ENCODE results near the gene EEFSEC.

DNA sequence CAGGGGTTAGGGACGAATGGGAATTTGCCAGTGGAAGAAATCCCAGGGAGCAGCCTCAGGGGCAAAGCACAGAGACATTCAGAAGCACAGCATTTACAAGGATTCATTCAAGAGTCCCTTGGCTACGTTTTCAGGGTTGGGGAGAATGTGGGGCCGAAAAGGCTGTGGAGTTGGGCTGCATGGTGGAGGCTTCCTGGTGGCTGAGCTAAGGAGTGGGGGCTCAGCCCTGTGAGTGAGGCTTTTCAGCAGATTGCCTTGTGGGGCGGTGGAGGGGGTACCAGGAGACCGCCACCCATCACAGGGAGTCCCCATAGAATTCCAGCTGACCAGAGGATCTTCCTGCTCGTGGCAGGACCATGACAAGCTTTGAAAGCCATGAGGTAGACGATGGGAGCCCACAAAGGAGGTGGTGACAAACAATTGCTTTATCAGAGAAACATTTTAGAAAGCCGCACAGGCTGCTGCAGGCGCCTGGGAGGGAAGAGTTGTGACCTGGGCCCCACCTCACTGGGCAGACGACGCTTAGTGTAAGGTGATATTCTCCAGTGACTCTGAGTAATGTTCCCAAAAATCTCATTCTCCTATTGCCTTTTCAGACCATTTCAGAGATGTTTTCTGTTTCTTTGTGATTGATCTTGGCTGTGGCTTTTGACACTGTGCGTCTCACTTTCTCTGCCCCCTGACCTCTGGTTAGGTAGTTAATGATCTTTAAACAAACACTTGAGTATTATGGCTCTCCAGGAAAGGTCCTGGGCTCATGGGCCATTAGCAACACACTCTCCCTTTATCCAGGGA lies 185.5 kb downstream of the EEFSEC start:
- TF ChIP-seq, protein P1, sequence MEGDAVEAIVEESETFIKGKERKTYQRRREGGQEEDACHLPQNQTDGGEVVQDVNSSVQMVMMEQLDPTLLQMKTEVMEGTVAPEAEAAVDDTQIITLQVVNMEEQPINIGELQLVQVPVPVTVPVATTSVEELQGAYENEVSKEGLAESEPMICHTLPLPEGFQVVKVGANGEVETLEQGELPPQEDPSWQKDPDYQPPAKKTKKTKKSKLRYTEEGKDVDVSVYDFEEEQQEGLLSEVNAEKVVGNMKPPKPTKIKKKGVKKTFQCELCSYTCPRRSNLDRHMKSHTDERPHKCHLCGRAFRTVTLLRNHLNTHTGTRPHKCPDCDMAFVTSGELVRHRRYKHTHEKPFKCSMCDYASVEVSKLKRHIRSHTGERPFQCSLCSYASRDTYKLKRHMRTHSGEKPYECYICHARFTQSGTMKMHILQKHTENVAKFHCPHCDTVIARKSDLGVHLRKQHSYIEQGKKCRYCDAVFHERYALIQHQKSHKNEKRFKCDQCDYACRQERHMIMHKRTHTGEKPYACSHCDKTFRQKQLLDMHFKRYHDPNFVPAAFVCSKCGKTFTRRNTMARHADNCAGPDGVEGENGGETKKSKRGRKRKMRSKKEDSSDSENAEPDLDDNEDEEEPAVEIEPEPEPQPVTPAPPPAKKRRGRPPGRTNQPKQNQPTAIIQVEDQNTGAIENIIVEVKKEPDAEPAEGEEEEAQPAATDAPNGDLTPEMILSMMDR (IDR thresholded peaks at IDR 0.05) = no peak
- TF ChIP-seq ZFX (IDR thresholded peaks at IDR 0.05; ENCODE audit: borderline replicate concordance) = no peak
